GM21529 (cell line): Measurements from ENCODE around the gene XCL1.
"Not testable (repeated sequence)": the region's sequence is repeated elsewhere in the genome, so short reads cannot be mapped to it uniquely, and the experiment has no call there.

Experiments used
- ATAC-seq: cut with Tn5 transposase; IDR thresholded peaks from one replicate; pipeline ENCODE4 v1.9.1; 2021; ENCODE audit not compliant: unreplicated experiment

XCL1 gene

GRCh38 chr1:168567007-168567406, 9.4 kb upstream of the XCL1 start:
- ATAC-seq: no peak

GRCh38 chr1:168567568-168567967, 8.8 kb upstream of the XCL1 start:
- ATAC-seq: no peak

GRCh38 chr1:168568346-168568745, 8.1 kb upstream of the XCL1 start:
- no peak for ATAC-seq

- no peak for ATAC-seq
Observed at GRCh38 chr1:168570652-168571051, 5.8 kb upstream of the XCL1 start.

GRCh38 chr1:168572633-168573032, 3.8 kb upstream of the XCL1 start:
- no peak for ATAC-seq

- not testable (repeated sequence) for ATAC-seq
Observed at GRCh38 chr1:168574234-168574633, 2.2 kb upstream of the XCL1 start.

GRCh38 chr1:168578531-168579185, 2.3 kb downstream of the XCL1 start:
- not testable (repeated sequence) for ATAC-seq

GRCh38 chr1:168580290-168580689, 3.9 kb downstream of the XCL1 start:
- not testable (repeated sequence) for ATAC-seq

- not testable (repeated sequence) for ATAC-seq
Observed at GRCh38 chr1:168580991-168581390, 4.6 kb downstream of the XCL1 start.

- ATAC-seq: no peak
Observed at GRCh38 chr1:168581817-168582572, 5.6 kb downstream of the XCL1 start.

- ATAC-seq: no peak
Observed at GRCh38 chr1:168582688-168583336, 6.4 kb downstream of the XCL1 start.

GRCh38 chr1:168583571-168583970, 7.2 kb downstream of the XCL1 start:
- no peak for ATAC-seq

- ATAC-seq: no peak
Observed at GRCh38 chr1:168585191-168585590, 8.8 kb downstream of the XCL1 start.

- ATAC-seq: no peak
Observed at GRCh38 chr1:168585937-168586336, 9.5 kb downstream of the XCL1 start.

- no peak for ATAC-seq
Observed at GRCh38 chr1:168589167-168589566, 12.8 kb downstream of the XCL1 start.

GRCh38 chr1:168591066-168591465, 14.7 kb downstream of the XCL1 start:
- no peak for ATAC-seq

GRCh38 chr1:168591641-168592250, 15.3 kb downstream of the XCL1 start:
- no peak for ATAC-seq

GRCh38 chr1:168595403-168595802, 19.0 kb downstream of the XCL1 start:
- not testable (repeated sequence) for ATAC-seq

- no peak for ATAC-seq
Observed at GRCh38 chr1:168598125-168598524, 21.7 kb downstream of the XCL1 start.

- no peak for ATAC-seq
Observed at GRCh38 chr1:168598892-168599291, 22.5 kb downstream of the XCL1 start.

- no peak for ATAC-seq
Observed at GRCh38 chr1:168599641-168600040, 23.2 kb downstream of the XCL1 start.

- ATAC-seq: no peak
Observed at GRCh38 chr1:168601051-168601450, 24.6 kb downstream of the XCL1 start.
